Measurements from ENCODE around the gene CNDP1. TPM values are rescaled to one million over a fixed set of nuclear protein-coding genes. Genes with fewer than 3 reads are reported as not detected.

Gene CNDP1
- total and polyA plus RNA-seq, 2 donors (not counting 1 experiment from before 2014, with no cell fraction given) = 0.19 to 0.57 TPM

GRCh38 chr18:74515620-74516231, 18.6 kb upstream of the CNDP1 start:
- H3K36me3 ChIP-seq (replicated peaks in 1 of 2; ENCODE audit: control extremely low read depth in 1 of 2, control insufficient read depth in 1 of 2, extremely low read depth in 1 of 2, insufficient read depth in 2 of 2, low read length in 1 of 2) = peaks cover 9 to 95% of the 10 kb centered on the region in 2 experiments
- H3K27me3 Mint-ChIP-seq = no peaks in the 10 kb centered on the region
- H3K79me2 ChIP-seq (ENCODE audit: control insufficient read depth, insufficient read depth, low read length) = peaks cover 30% of the 10 kb centered on the region
- ChIA-PET CTCF (interaction anchor here (1.1 kb wide), 1 partner anchor 463 kb away, joined by 3 read pairs; no protein-coding TSS in a partner anchor), POLR2A (no interaction called here)
- H3K4me3 ChIP-seq (ENCODE audit: control extremely low read depth in 1 of 5, extremely low read depth in 1 of 5, insufficient read depth in 1 of 5, low read depth in 2 of 5, low read length in 4 of 5) = no peak overlapping the region
- no peaks in the 10 kb centered on the region for H3K4me1 ChIP-seq (ENCODE audit: control insufficient read depth in 2 of 2, insufficient read depth in 2 of 2, low read length in 2 of 2)
- no peaks in the 10 kb centered on the region for H3K4me1 Mint-ChIP-seq
- no peak overlapping the region for H3K4me3 Mint-ChIP-seq
- H3K4me2 ChIP-seq (replicated peaks; ENCODE audit: low read depth, low read length, poor library complexity, severe bottlenecking) = no peak overlapping the region
- 94% methylated on average over 12 of the region's 13 CpGs for WGBS (ENCODE audit: insufficient coverage)
- no peak overlapping the region for H3K9ac ChIP-seq (ENCODE audit: low read length)
- H3K27ac ChIP-seq (ENCODE audit: low read length in 2 of 2) = no peak overlapping the region
- no peaks in the 10 kb centered on the region for H3K9me3 Mint-ChIP-seq (ENCODE audit: insufficient read depth)
- H3K9me3 ChIP-seq (ENCODE audit: control extremely low read depth in 1 of 3, control insufficient read depth in 2 of 3, insufficient read depth in 1 of 3, low read length in 2 of 3) = no peaks in the 10 kb centered on the region
- H3K27ac Mint-ChIP-seq = no peak overlapping the region
- intact Hi-C loops (cut with micrococcal nuclease) = no loop called here
- ATAC-seq (ENCODE audit: low read depth) = no peak
- no peak for DNase-seq
- peaks cover 48% of the 10 kb centered on the region for H4K20me1 ChIP-seq (ENCODE audit: control insufficient read depth, insufficient read depth, low read length, poor library complexity, severe bottlenecking)
- H2AFZ ChIP-seq (ENCODE audit: insufficient read depth, low read depth, low read length, poor library complexity, severe bottlenecking) = no peak overlapping the region
- no peak for TF ChIP-seq EZH2 (IDR thresholded peaks at IDR 0.05; ENCODE audit: borderline replicate concordance, insufficient read depth, low read depth, low read length, poor library complexity, severe bottlenecking)
- TF ChIP-seq CTCF (IDR thresholded peaks at IDR 0.05) = no peak
- H3K27me3 ChIP-seq (replicated peaks in 1 of 4; ENCODE audit: control extremely low read depth in 1 of 4, control insufficient read depth in 3 of 4, insufficient read depth in 4 of 4, low read length in 3 of 4) = no peaks in the 10 kb centered on the region

All from B cell (primary cell).